HEK293T (cell line): ENCODE measurements around the gene NCCRP1.

Experiments used
- CTCF ChIA-PET: fragments of 350-600 bp; formaldehyde crosslinking; extraction: SDS; loops from one replicate; lab custom pipeline; 2021; ENCODE audit warnings: antibody characterized with exemption, inconsistent platforms; lab: Yijun Ruan, JAX
- POLR2A ChIA-PET: fragments of 350-600 bp; formaldehyde crosslinking; extraction: SDS; loops from one replicate; lab custom pipeline; 2020; ENCODE audit warnings: antibody characterized with exemption, inconsistent platforms; lab: Yijun Ruan, JAX
- DNase-seq: peaks from one replicate; pipeline ENCODE4 v3.0.0; 2012; ENCODE audit warnings: mixed read lengths; ENCODE audit errors: extremely low spot score
- ARNT ChIP-seq: fragments of 450-650 bp; IDR thresholded peaks from 2 replicates; pipeline ENCODE4 v1.6.1; 2017; ENCODE audit warnings: mild to moderate bottlenecking
- BHLHE40 ChIP-seq: fragments of 450-650 bp; IDR thresholded peaks from 2 replicates; pipeline ENCODE4 v1.6.1; 2016; ENCODE audit warnings: mild to moderate bottlenecking, moderate library complexity, borderline replicate concordance
- CTBP1 ChIP-seq: fragments of 450-650 bp; IDR thresholded peaks from 2 replicates; pipeline ENCODE4 v1.6.1; 2016; ENCODE audit warnings: borderline replicate concordance
- ELF4 ChIP-seq: fragments of 450-650 bp; IDR thresholded peaks from 2 replicates; pipeline ENCODE4 v1.6.1; 2017; ENCODE audit warnings: antibody characterized with exemption
- FOXA1 ChIP-seq: fragments of 450-650 bp; IDR thresholded peaks from 2 replicates; pipeline ENCODE4 v1.6.1; 2016; ENCODE audit warnings: mild to moderate bottlenecking
- FOXK2 ChIP-seq: fragments of 450-650 bp; IDR thresholded peaks from 2 replicates; pipeline ENCODE4 v1.6.1; 2016; ENCODE audit warnings: mild to moderate bottlenecking
- FOXM1 ChIP-seq: fragments of 450-650 bp; IDR thresholded peaks from 2 replicates; pipeline ENCODE4 v1.6.1; 2017; ENCODE audit warnings: mild to moderate bottlenecking, borderline replicate concordance
- HDGF ChIP-seq: fragments of 450-650 bp; IDR thresholded peaks from 2 replicates; pipeline ENCODE4 v1.6.1; 2017; ENCODE audit warnings: antibody characterized with exemption, borderline replicate concordance
- L3MBTL2 ChIP-seq: fragments of 450-650 bp; conservative IDR thresholded peaks from 2 replicates; pipeline ENCODE4 v1.6.1; 2016; ENCODE audit warnings: mild to moderate bottlenecking
- LEF1 ChIP-seq: fragments of 450-650 bp; IDR thresholded peaks from 2 replicates; pipeline ENCODE4 v1.6.1; 2017; ENCODE audit warnings: mild to moderate bottlenecking, borderline replicate concordance
- NFRKB ChIP-seq: fragments of 450-650 bp; IDR thresholded peaks from 2 replicates; pipeline ENCODE4 v1.6.1; 2016; ENCODE audit warnings: mild to moderate bottlenecking, moderate library complexity
- PKNOX1 ChIP-seq: fragments of 450-650 bp; IDR thresholded peaks from 2 replicates; pipeline ENCODE4 v1.6.1; 2016
- SP1 ChIP-seq: fragments of 450-650 bp; IDR thresholded peaks from 2 replicates; pipeline ENCODE4 v1.6.1; 2017
- SUZ12 ChIP-seq: fragments of 450-650 bp; IDR thresholded peaks from 2 replicates; pipeline ENCODE4 v1.6.1; 2016; ENCODE audit warnings: mild to moderate bottlenecking
- TARDBP ChIP-seq: fragments of 450-650 bp; IDR thresholded peaks from 2 replicates; pipeline ENCODE4 v1.6.1; 2016
- ZNF384 ChIP-seq: fragments of 450-650 bp; IDR thresholded peaks from 2 replicates; pipeline ENCODE4 v1.6.1; 2016

Gene NCCRP1

GRCh38 chr19:39182174-39182505 is 14.6 kb upstream of the NCCRP1 start:
- POLR2A ChIA-PET, result no interaction called here
- CTCF ChIA-PET, result no interaction called here
- TF ChIP-seq ZNF384 (no peak), CTBP1 (no peak), HDGF (no peak), LEF1 (no peak), ARNT (no peak), FOXA1 (no peak), NFRKB (no peak), BHLHE40 (no peak), L3MBTL2 (no peak), TARDBP (no peak), FOXM1 (no peak), PKNOX1 (no peak), SP1 (no peak), ELF4 (no peak), FOXK2 (no peak), SUZ12 (no peak)
- DNase-seq, result no peak

- CTCF ChIA-PET, result no interaction called here
- DNase-seq, result no peak
- no peak for TF ChIP-seq BHLHE40
- TF ChIP-seq FOXA1, result no peak
- TF ChIP-seq HDGF, result no peak
- no peak for TF ChIP-seq LEF1
- TF ChIP-seq ZNF384, result no peak
- no peak for TF ChIP-seq SP1
- TF ChIP-seq ARNT, result no peak
- TF ChIP-seq FOXM1, result no peak
- TF ChIP-seq PKNOX1, result no peak
- no peak for TF ChIP-seq FOXK2
- TF ChIP-seq NFRKB, result no peak
- no peak for TF ChIP-seq CTBP1
- no peak for TF ChIP-seq ELF4
- TF ChIP-seq SUZ12, result no peak
- TF ChIP-seq L3MBTL2, result no peak
- no peak for TF ChIP-seq TARDBP
- POLR2A ChIA-PET, result no interaction called here
These were observed 13.7 kb upstream of the NCCRP1 start for GRCh38 chr19:39183104-39183503.

- ChIA-PET POLR2A (no interaction called here), CTCF (interaction anchor here (0.8 to 1.9 kb wide), 5 partner anchors 9 to 64 kb away, joined by 3 to 6 read pairs (median 4); no protein-coding TSS in a partner anchor)
- TF ChIP-seq FOXA1, result no peak
- DNase-seq, result no peak
These were observed 10.4 kb upstream of the NCCRP1 start for GRCh38 chr19:39186391-39186790.

GRCh38 chr19:39187552-39187943 is 9.2 kb upstream of the NCCRP1 start:
- TF ChIP-seq FOXM1 (no peak), NFRKB (no peak), PKNOX1 (no peak), SUZ12 (no peak), ZNF384 (no peak), ELF4 (no peak)
- CTCF ChIA-PET, result interaction anchor here (0.6 to 1.9 kb wide), 4 partner anchors 13 to 211 kb away, joined by 3 to 6 read pairs (median 4); no protein-coding TSS in a partner anchor

GRCh38 chr19:39188960-39189359 is 7.8 kb upstream of the NCCRP1 start:
- CTCF ChIA-PET, result no interaction called here
- POLR2A ChIA-PET, result no interaction called here
- no peak for TF ChIP-seq NFRKB
- no peak for DNase-seq

More at GRCh38 chr19:39187552-39187943, 9.2 kb upstream of the NCCRP1 start:
- POLR2A ChIA-PET, result no interaction called here
- no peak for DNase-seq

- POLR2A ChIA-PET, result no interaction called here
- CTCF ChIA-PET, result no interaction called here
- DNase-seq, result no peak
- TF ChIP-seq FOXM1 (no peak), LEF1 (no peak), ELF4 (no peak), TARDBP (no peak), ARNT (no peak), BHLHE40 (no peak), FOXA1 (no peak), SUZ12 (no peak), ZNF384 (no peak)
These were observed 6.0 kb upstream of the NCCRP1 start for GRCh38 chr19:39190768-39191167.

- no peak for DNase-seq
- POLR2A ChIA-PET, result no interaction called here
- CTCF ChIA-PET, result no interaction called here
- TF ChIP-seq ZNF384 (no peak), NFRKB (no peak), HDGF (no peak), L3MBTL2 (no peak), BHLHE40 (no peak), SP1 (no peak), CTBP1 (no peak), ELF4 (no peak), PKNOX1 (no peak), ARNT (no peak)
These were observed 3.9 kb upstream of the NCCRP1 start for GRCh38 chr19:39192846-39193245.
